Mesendoderm (in vitro differentiated cells): Measurements from ENCODE around the gene MACROD2.

Experiments used
- DNase-seq: peaks from one replicate; pipeline ENCODE4 v3.0.0; 2013
- H2AK5ac ChIP-seq: 2 replicates; pipeline ENCODE4 v1.6.1; 2013; ENCODE audit warnings: low read length, inconsistent platforms
- H2BK120ac ChIP-seq: 2 replicates; pipeline ENCODE4 v1.6.1; 2013; ENCODE audit warnings: low read depth, mild to moderate bottlenecking, low read length, moderate library complexity, mixed read lengths
- H2BK15ac ChIP-seq: replicated peaks from 2 replicates; pipeline ENCODE4 v1.6.1; 2013; ENCODE audit warnings: low read depth, mild to moderate bottlenecking, moderate library complexity
- H2BK5ac ChIP-seq: 2 replicates; pipeline ENCODE4 v1.6.1; 2013; ENCODE audit warnings: low read length, inconsistent platforms
- H3K18ac ChIP-seq: 2 replicates; pipeline ENCODE4 v1.6.1; 2013; ENCODE audit warnings: mild to moderate bottlenecking, low read length, mixed read lengths
- H3K23ac ChIP-seq: one replicate; pipeline ENCODE4 v1.6.1; 2013; ENCODE audit warnings: low read length
- H3K27ac ChIP-seq: 2 replicates; pipeline ENCODE4 v1.5.1; 2013; ENCODE audit warnings: low read depth, mild to moderate bottlenecking, inconsistent platforms, low read length, moderate library complexity
- H3K27me3 ChIP-seq: 2 replicates; pipeline ENCODE4 v1.6.1; 2013; ENCODE audit warnings: low read length, control low read depth, mild to moderate bottlenecking, inconsistent platforms; ENCODE audit not compliant: insufficient read depth, poor library complexity
- H3K36me3 ChIP-seq: 2 replicates; pipeline ENCODE4 v1.6.1; 2013; ENCODE audit warnings: low read length, inconsistent platforms; ENCODE audit not compliant: control insufficient read depth, insufficient read depth
- H3K4ac ChIP-seq: one replicate; pipeline ENCODE4 v1.6.1; 2013; ENCODE audit warnings: low read depth, mild to moderate bottlenecking, low read length, moderate library complexity
- H3K4me1 ChIP-seq: 2 replicates; pipeline ENCODE4 v1.6.1; 2013; ENCODE audit warnings: low read depth, low read length, inconsistent platforms; ENCODE audit not compliant: control insufficient read depth
- H3K4me2 ChIP-seq: 2 replicates; pipeline ENCODE4 v1.6.1; 2013; ENCODE audit warnings: low read length
- H3K4me3 ChIP-seq: 2 replicates; pipeline ENCODE4 v1.5.1; 2013; ENCODE audit warnings: mild to moderate bottlenecking, low read length
- H3K56ac ChIP-seq: one replicate; pipeline ENCODE4 v1.6.1; 2013; ENCODE audit warnings: low read length
- H3K79me1 ChIP-seq: 2 replicates; pipeline ENCODE4 v1.6.1; 2013; ENCODE audit warnings: low read length, inconsistent platforms
- H3K79me2 ChIP-seq: 2 replicates; pipeline ENCODE4 v1.6.1; 2013; ENCODE audit warnings: mild to moderate bottlenecking, low read length; ENCODE audit not compliant: control insufficient read depth, insufficient read depth
- H3K9ac ChIP-seq: 2 replicates; pipeline ENCODE4 v1.6.1; 2013; ENCODE audit warnings: low read length, inconsistent platforms
- H4K5ac ChIP-seq: one replicate; pipeline ENCODE4 v1.6.1; 2013; ENCODE audit warnings: low read length
- H4K8ac ChIP-seq: one replicate; pipeline ENCODE4 v1.6.1; 2013; ENCODE audit warnings: low read depth, mild to moderate bottlenecking, control low read depth, low read length, moderate library complexity
- WGBS: extraction: QIAGEN DNeasy Blood & Tissue Kit; methylation state at CpG from one replicate; pipeline ENCODE4 v1.1.7; 2013; ENCODE audit warnings: low lambda C conversion rate, missing lambda C conversion rate; ENCODE audit not compliant: insufficient coverage; ENCODE audit errors: extremely low coverage; 5-methylcytosine and 5-hydroxymethylcytosine counted together

The MACROD2 gene

GRCh38 chr20:14984768-14985622, 989.7 kb downstream of the MACROD2 start:
- H3K56ac ChIP-seq, result no peak overlapping the region
- H3K4me2 ChIP-seq, result no peak overlapping the region
- no CpG with 5 or more reads among the region's 4 CpGs for WGBS
- H3K18ac ChIP-seq, result no peak overlapping the region
- H3K4me1 ChIP-seq, result no peaks in the 10 kb centered on the region
- no peak overlapping the region for H4K8ac ChIP-seq
- H3K23ac ChIP-seq, result no peak overlapping the region
- no peaks in the 10 kb centered on the region for H3K79me2 ChIP-seq
- no peak overlapping the region for H3K4me3 ChIP-seq
- H3K27me3 ChIP-seq, result peaks cover 2% of the 10 kb centered on the region
- no peak overlapping the region for H2BK120ac ChIP-seq
- H3K36me3 ChIP-seq, result no peaks in the 10 kb centered on the region
- H3K4ac ChIP-seq, result peak overlapping the region; percentile 52
- no peak overlapping the region for H2BK5ac ChIP-seq
- H3K27ac ChIP-seq, result no peak overlapping the region
- no peak overlapping the region for H4K5ac ChIP-seq
- no peak overlapping the region for H2BK15ac ChIP-seq
- H3K9ac ChIP-seq, result no peak overlapping the region
- DNase-seq, result no peak
- no peak overlapping the region for H2AK5ac ChIP-seq
- H3K79me1 ChIP-seq, result no peaks in the 10 kb centered on the region

- Histone ChIP-seq H3K27ac (no peak overlapping the region), H2BK5ac (no peak overlapping the region), H3K23ac (no peak overlapping the region), H3K9ac (no peak overlapping the region), H2BK15ac (no peak overlapping the region), H2BK120ac (no peak overlapping the region), H3K4me2 (no peak overlapping the region), H3K4me1 (no peaks in the 10 kb centered on the region), H3K79me2 (no peaks in the 10 kb centered on the region), H4K8ac (no peak overlapping the region), H3K4me3 (no peak overlapping the region), H3K18ac (no peak overlapping the region), H3K56ac (no peak overlapping the region), H3K36me3 (no peaks in the 10 kb centered on the region), H3K4ac (no peak overlapping the region), H3K79me1 (no peaks in the 10 kb centered on the region), H3K27me3 (peaks cover 2% of the 10 kb centered on the region), H4K5ac (no peak overlapping the region), H2AK5ac (no peak overlapping the region)
- DNase-seq, result no peak
- WGBS, result no CpG with 5 or more reads among the region's 4 CpGs
These were observed 990.8 kb downstream of the MACROD2 start for GRCh38 chr20:14986026-14986655.

GRCh38 chr20:14986656-14987055, 991.3 kb downstream of the MACROD2 start:
- WGBS, result no CpG with 5 or more reads among the region's 7 CpGs

GRCh38 chr20:14989535-14990290, 994.4 kb downstream of the MACROD2 start:
- no peak overlapping the region for H2AK5ac ChIP-seq
- H3K4me3 ChIP-seq, result no peak overlapping the region
- no CpG with 5 or more reads among the region's 8 CpGs for WGBS

More at GRCh38 chr20:14986656-14987055, 991.3 kb downstream of the MACROD2 start:
- H2BK120ac ChIP-seq, result no peak overlapping the region
- H3K23ac ChIP-seq, result no peak overlapping the region
- H3K27me3 ChIP-seq, result peaks cover 2% of the 10 kb centered on the region
- H3K36me3 ChIP-seq, result no peaks in the 10 kb centered on the region
- no peak overlapping the region for H4K8ac ChIP-seq
- no peak overlapping the region for H2AK5ac ChIP-seq
- no peak for DNase-seq
- no peak overlapping the region for H3K9ac ChIP-seq
- no peak overlapping the region for H3K4me2 ChIP-seq
- no peak overlapping the region for H2BK5ac ChIP-seq
- no peaks in the 10 kb centered on the region for H3K79me1 ChIP-seq
- no peak overlapping the region for H3K56ac ChIP-seq
- no peak overlapping the region for H2BK15ac ChIP-seq
- no peak overlapping the region for H3K27ac ChIP-seq
- no peak overlapping the region for H3K4me3 ChIP-seq
- H3K4ac ChIP-seq, result no peak overlapping the region
- no peaks in the 10 kb centered on the region for H3K4me1 ChIP-seq
- H3K79me2 ChIP-seq, result no peaks in the 10 kb centered on the region
- H4K5ac ChIP-seq, result no peak overlapping the region
- H3K18ac ChIP-seq, result no peak overlapping the region

GRCh38 chr20:14991023-14991422, 995.7 kb downstream of the MACROD2 start:
- WGBS, result no CpG with 5 or more reads among the region's 1 CpG
- Histone ChIP-seq H3K4ac (no peak overlapping the region), H3K4me2 (no peak overlapping the region), H3K79me2 (no peaks in the 10 kb centered on the region), H2AK5ac (no peak overlapping the region), H2BK5ac (no peak overlapping the region), H3K23ac (no peak overlapping the region), H3K79me1 (no peaks in the 10 kb centered on the region), H4K5ac (no peak overlapping the region), H2BK120ac (no peak overlapping the region), H3K4me1 (no peaks in the 10 kb centered on the region), H3K18ac (no peak overlapping the region), H3K9ac (no peak overlapping the region), H2BK15ac (no peak overlapping the region), H3K4me3 (no peak overlapping the region), H3K27me3 (peaks cover 2% of the 10 kb centered on the region), H4K8ac (no peak overlapping the region), H3K27ac (no peak overlapping the region), H3K36me3 (no peaks in the 10 kb centered on the region), H3K56ac (no peak overlapping the region)
- DNase-seq, result no peak

More at GRCh38 chr20:14989535-14990290, 994.4 kb downstream of the MACROD2 start:
- no peak overlapping the region for H3K23ac ChIP-seq
- no peaks in the 10 kb centered on the region for H3K4me1 ChIP-seq
- H3K79me2 ChIP-seq, result no peaks in the 10 kb centered on the region
- no peak overlapping the region for H3K9ac ChIP-seq
- H2BK15ac ChIP-seq, result no peak overlapping the region
- H4K5ac ChIP-seq, result no peak overlapping the region
- no peaks in the 10 kb centered on the region for H3K36me3 ChIP-seq
- no peak overlapping the region for H2BK120ac ChIP-seq
- H2BK5ac ChIP-seq, result no peak overlapping the region
- H4K8ac ChIP-seq, result no peak overlapping the region
- no peak overlapping the region for H3K4ac ChIP-seq
- no peak for DNase-seq
- H3K56ac ChIP-seq, result no peak overlapping the region
- no peak overlapping the region for H3K18ac ChIP-seq
- H3K27ac ChIP-seq, result no peak overlapping the region
- peaks cover 2% of the 10 kb centered on the region for H3K27me3 ChIP-seq
- no peaks in the 10 kb centered on the region for H3K79me1 ChIP-seq
- no peak overlapping the region for H3K4me2 ChIP-seq
